Activated T-cell treated with anti-CD3 and anti-CD28 coated beads, Interleukin-2, amount 50 U/mL, for 24 hours (primary cell): ENCODE results near the gene DDAH2.

Experiments used
- DNase-seq: peaks from one replicate; pipeline ENCODE4 v3.0.0-alpha.2; 2020
- H3K27ac Mint-ChIP-seq: 2 replicates; pipeline ENCODE4 v1.8.0; 2020; ENCODE audit warnings: mild to moderate bottlenecking, mixed read lengths
- H3K27me3 Mint-ChIP-seq: 2 replicates; pipeline ENCODE4 v1.8.0; 2020; ENCODE audit warnings: mixed read lengths
- H3K36me3 Mint-ChIP-seq: 2 replicates; pipeline ENCODE4 v1.8.0; 2020; ENCODE audit warnings: low read depth, mixed read lengths
- H3K4me1 Mint-ChIP-seq: 2 replicates; pipeline ENCODE4 v1.8.0; 2020; ENCODE audit warnings: low read depth, mixed read lengths
- H3K4me3 Mint-ChIP-seq: 2 replicates; pipeline ENCODE4 v1.8.0; 2020; ENCODE audit warnings: mild to moderate bottlenecking, moderate library complexity, mixed read lengths
- H3K9me3 Mint-ChIP-seq: 2 replicates; pipeline ENCODE4 v1.8.0; 2020; ENCODE audit warnings: mixed read lengths

Gene DDAH2

GRCh38 chr6:31702405-31702818 lies 26.7 kb downstream of the DDAH2 start:
- H3K27ac Mint-ChIP-seq, result peak overlapping the region; percentile 98
- H3K27me3 Mint-ChIP-seq, result no peaks in the 10 kb centered on the region
- H3K9me3 Mint-ChIP-seq, result no peaks in the 10 kb centered on the region
- H3K4me1 Mint-ChIP-seq, result peaks cover 40% of the 10 kb centered on the region
- peaks cover 42% of the 10 kb centered on the region for H3K36me3 Mint-ChIP-seq
- DNase-seq, result no peak
- H3K4me3 Mint-ChIP-seq, result peak overlapping the region; percentile 98

DNA sequence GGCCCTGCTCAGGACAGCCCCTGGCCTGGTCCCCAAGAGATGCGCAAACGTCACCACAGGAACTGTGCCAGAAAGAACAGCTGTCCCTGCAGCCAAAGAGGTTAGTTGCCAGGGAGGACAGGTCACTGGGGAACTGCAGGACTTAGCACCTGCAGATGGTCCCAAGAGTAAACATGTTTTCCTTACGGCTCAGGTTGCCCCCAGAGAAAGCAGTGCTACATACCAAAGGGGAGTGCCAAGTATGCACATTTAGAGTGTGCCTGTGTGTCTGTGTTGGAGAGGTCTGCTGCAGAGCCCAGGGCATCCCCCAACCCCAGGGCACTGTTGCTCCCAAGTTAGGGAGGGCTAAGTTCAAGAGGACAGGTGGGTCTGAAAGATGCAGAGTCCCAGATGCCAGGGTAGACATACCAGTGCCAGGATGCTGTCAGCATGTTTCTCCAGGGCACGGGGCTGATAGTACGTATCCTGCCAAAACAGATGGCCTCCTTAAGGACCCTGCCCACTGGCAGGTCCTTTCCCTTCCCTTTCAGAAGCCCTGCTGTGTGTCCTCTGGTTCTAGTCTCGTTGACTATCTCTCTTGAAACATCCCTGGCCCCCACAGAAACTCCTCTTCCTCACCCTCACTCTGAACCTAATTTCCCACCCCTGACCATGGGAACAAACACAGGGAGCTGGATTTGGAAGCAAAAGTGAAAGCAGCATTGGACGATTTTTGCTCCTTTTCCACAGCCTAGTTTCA lies 27.3 kb downstream of the DDAH2 start:
- peaks cover 48% of the 10 kb centered on the region for H3K36me3 Mint-ChIP-seq
- H3K4me1 Mint-ChIP-seq, result peaks cover 42% of the 10 kb centered on the region
- no peaks in the 10 kb centered on the region for H3K27me3 Mint-ChIP-seq

GRCh38 chr6:31700740-31701401 lies 28.2 kb downstream of the DDAH2 start:
- H3K4me1 Mint-ChIP-seq, result peaks cover 42% of the 10 kb centered on the region
- no peaks in the 10 kb centered on the region for H3K27me3 Mint-ChIP-seq
- H3K27ac Mint-ChIP-seq, result peak overlapping the region; percentile 62
- peak overlapping the region; percentile 98 for H3K4me3 Mint-ChIP-seq
- no peak for DNase-seq
- H3K36me3 Mint-ChIP-seq, result peaks cover 58% of the 10 kb centered on the region
- H3K9me3 Mint-ChIP-seq, result no peaks in the 10 kb centered on the region

More for the DNA sequence above, 27.3 kb downstream of the DDAH2 start:
- no peak for DNase-seq
- peak overlapping the region; percentile 98 for H3K4me3 Mint-ChIP-seq
- H3K27ac Mint-ChIP-seq, result peak overlapping the region; percentile 98
- no peaks in the 10 kb centered on the region for H3K9me3 Mint-ChIP-seq

DNA sequence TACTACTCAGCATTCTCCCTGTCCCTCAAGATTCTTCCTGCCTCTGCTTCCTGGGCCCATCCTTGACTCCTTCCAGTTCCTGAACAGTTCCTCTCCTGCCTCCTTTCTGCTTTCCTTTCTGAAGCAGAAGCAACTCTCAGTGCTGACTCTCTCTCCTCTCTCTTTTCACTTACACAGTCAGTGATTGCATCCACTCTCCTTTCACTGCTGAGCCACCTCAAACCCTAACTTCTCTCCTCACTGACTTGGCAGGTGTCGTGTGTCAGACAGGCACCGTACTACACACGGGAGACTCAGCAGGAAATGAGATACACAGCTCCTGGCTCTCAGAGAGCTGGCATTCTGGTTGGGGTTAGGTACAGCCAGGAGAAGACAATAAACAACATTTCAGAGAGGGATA lies 31.5 kb downstream of the DDAH2 start:
- no peak overlapping the region for H3K4me3 Mint-ChIP-seq
- no peaks in the 10 kb centered on the region for H3K9me3 Mint-ChIP-seq
- peaks cover 84% of the 10 kb centered on the region for H3K36me3 Mint-ChIP-seq
- H3K27me3 Mint-ChIP-seq, result no peaks in the 10 kb centered on the region
- no peak for DNase-seq
- H3K4me1 Mint-ChIP-seq, result peaks cover 35% of the 10 kb centered on the region
- peak overlapping the region; percentile 83 for H3K27ac Mint-ChIP-seq

DNA sequence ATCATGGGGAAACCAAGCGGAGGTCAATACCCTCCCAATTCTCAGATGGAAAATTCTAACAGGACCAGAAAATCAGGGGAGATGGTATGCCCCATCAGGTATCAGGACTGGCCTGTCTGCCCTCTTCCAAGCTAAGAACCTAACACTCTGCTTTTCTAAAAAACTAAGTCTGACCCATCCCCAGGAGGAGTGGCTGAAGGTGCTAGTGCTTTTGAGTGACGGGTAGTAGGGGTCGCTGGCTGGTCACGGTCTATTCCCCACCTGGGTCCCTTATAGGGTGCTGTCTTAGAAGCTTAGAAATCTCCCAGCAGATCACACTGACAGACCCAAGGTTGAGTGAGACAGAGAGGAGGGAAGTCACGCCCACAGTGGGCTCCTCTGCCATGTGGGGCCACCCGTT lies 35.6 kb downstream of the DDAH2 start:
- Mint-ChIP-seq H3K4me3 (no peak overlapping the region), H3K36me3 (peaks cover 90% of the 10 kb centered on the region), H3K27ac (no peak overlapping the region), H3K27me3 (no peaks in the 10 kb centered on the region), H3K4me1 (peaks cover 19% of the 10 kb centered on the region), H3K9me3 (no peaks in the 10 kb centered on the region)
- no peak for DNase-seq

GRCh38 chr6:31692886-31693285 lies 36.2 kb downstream of the DDAH2 start:
- H3K36me3 Mint-ChIP-seq, result peaks cover 94% of the 10 kb centered on the region
- H3K4me3 Mint-ChIP-seq, result no peak overlapping the region
- H3K27me3 Mint-ChIP-seq, result no peaks in the 10 kb centered on the region
- no peak for DNase-seq
- H3K4me1 Mint-ChIP-seq, result peaks cover 17% of the 10 kb centered on the region
- no peaks in the 10 kb centered on the region for H3K9me3 Mint-ChIP-seq
- peak overlapping the region; percentile 40 for H3K27ac Mint-ChIP-seq

- Mint-ChIP-seq H3K9me3 (no peaks in the 10 kb centered on the region), H3K36me3 (peaks cover 94% of the 10 kb centered on the region), H3K4me1 (peaks cover 11% of the 10 kb centered on the region), H3K27me3 (no peaks in the 10 kb centered on the region), H3K4me3 (no peak overlapping the region), H3K27ac (no peak overlapping the region)
- no peak for DNase-seq
Observed at GRCh38 chr6:31692353-31692752, 36.7 kb downstream of the DDAH2 start.

- no peaks in the 10 kb centered on the region for H3K9me3 Mint-ChIP-seq
- H3K36me3 Mint-ChIP-seq, result peaks cover 93% of the 10 kb centered on the region
Observed at GRCh38 chr6:31691564-31692108, 37.5 kb downstream of the DDAH2 start.

GRCh38 chr6:31691078-31691463 lies 38.0 kb downstream of the DDAH2 start:
- Mint-ChIP-seq H3K4me1 (peaks cover 9% of the 10 kb centered on the region), H3K27ac (peak overlapping the region; percentile 70), H3K27me3 (no peaks in the 10 kb centered on the region), H3K36me3 (peaks cover 93% of the 10 kb centered on the region), H3K4me3 (no peak overlapping the region), H3K9me3 (no peaks in the 10 kb centered on the region)
- no peak for DNase-seq

More at GRCh38 chr6:31691564-31692108, 37.5 kb downstream of the DDAH2 start:
- peak overlapping the region; percentile 44 for H3K27ac Mint-ChIP-seq
- no peak overlapping the region for H3K4me3 Mint-ChIP-seq
- peaks cover 9% of the 10 kb centered on the region for H3K4me1 Mint-ChIP-seq
- H3K27me3 Mint-ChIP-seq, result no peaks in the 10 kb centered on the region
- no peak for DNase-seq

GRCh38 chr6:31690231-31691077 lies 38.6 kb downstream of the DDAH2 start:
- no peaks in the 10 kb centered on the region for H3K9me3 Mint-ChIP-seq
- no peak overlapping the region for H3K4me3 Mint-ChIP-seq
- peaks cover 93% of the 10 kb centered on the region for H3K36me3 Mint-ChIP-seq
- peaks cover 9% of the 10 kb centered on the region for H3K4me1 Mint-ChIP-seq
- H3K27me3 Mint-ChIP-seq, result no peaks in the 10 kb centered on the region
- H3K27ac Mint-ChIP-seq, result peak overlapping the region; percentile 73
- DNase-seq, result no peak

DNA sequence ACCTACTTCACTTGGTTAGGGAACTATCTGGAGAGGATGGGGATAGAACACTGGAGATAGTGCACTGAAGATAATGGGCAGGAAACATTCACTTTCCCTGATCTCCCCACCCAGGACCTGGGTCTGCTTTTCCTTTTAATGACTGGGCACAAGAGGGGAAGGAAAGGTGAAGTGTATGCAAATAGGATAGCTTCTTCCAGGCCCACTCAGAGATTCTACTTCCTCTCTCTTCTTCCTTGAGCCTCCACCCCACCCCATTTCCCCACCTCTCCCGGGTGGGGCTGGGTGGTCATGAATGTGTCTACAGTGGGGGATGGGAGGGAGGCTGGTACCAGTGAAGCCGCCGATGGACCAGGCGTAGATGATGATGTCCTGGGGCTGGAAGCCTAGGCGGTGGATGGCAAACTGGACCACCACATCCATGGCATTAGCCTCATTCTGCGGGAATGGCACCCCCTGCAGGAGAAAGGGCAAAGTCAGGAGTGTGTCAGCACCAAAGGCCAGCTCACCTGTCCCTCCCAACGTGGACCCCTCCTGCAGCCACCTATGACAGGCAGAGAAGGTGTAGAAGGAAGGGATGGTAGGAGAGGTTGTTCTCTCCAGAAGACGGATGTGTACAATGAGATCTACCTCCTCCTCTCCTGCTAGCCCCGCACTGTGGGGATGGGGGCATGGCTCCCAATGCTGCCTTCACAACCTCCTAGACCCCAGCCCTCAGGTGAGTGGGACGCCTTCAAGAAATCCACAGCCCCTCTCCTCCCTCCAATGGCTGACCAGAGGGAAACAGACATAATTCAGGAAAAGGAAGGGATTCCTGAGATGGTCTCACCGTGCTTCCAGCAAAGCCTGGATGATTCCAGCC lies 39.6 kb downstream of the DDAH2 start:
- DNase-seq, result no peak
- H3K4me1 Mint-ChIP-seq, result peaks cover 9% of the 10 kb centered on the region
- H3K27me3 Mint-ChIP-seq, result no peaks in the 10 kb centered on the region
- no peaks in the 10 kb centered on the region for H3K9me3 Mint-ChIP-seq
- H3K36me3 Mint-ChIP-seq, result peaks cover 90% of the 10 kb centered on the region
- H3K27ac Mint-ChIP-seq, result peak overlapping the region; percentile 73
- no peak overlapping the region for H3K4me3 Mint-ChIP-seq

DNA sequence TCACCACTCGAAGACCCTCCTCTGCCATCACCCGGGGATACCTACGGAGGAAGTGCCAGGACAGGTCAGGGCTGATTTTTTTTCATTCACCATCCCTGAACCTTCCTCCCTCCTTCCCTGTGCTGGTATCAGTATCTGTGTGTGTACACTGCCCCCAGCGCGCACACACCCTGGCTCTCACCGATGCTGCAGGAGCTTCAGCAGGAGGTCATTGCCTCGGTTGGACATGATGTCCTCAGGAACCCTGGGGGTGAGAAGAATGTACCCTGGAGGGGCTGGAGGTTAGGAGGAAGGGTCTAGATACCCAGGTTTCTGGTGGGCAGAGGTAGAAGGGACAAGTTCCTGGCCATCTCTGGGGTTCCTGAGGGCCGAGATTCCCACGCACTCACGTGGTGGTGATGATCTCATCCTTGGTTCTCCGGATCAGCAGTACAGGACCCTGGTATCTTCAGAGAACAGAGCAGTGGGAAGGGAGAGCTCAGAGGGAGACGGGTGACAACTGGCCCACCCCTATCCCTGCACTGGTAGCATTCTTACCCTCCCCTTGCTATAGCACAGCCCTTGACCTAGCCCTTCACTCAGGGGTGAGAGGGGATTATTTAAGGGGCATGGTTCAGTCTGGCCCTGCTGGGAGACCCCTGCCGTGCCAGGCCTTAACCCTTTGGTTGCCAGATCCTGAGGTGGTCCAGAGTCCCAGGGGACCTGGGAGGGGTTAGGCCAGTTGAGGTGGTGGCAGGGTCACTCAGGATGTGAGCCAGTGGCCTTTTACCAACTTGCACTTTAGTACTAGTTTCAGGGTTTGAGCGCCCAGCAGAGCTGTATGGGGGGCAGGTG lies 41.0 kb downstream of the DDAH2 start:
- H3K36me3 Mint-ChIP-seq, result peaks cover 81% of the 10 kb centered on the region
- no peak overlapping the region for H3K4me3 Mint-ChIP-seq
- no peak for DNase-seq
- peaks cover 9% of the 10 kb centered on the region for H3K4me1 Mint-ChIP-seq
- no peaks in the 10 kb centered on the region for H3K9me3 Mint-ChIP-seq
- H3K27me3 Mint-ChIP-seq, result no peaks in the 10 kb centered on the region
- H3K27ac Mint-ChIP-seq, result peak overlapping the region; percentile 44

GRCh38 chr6:31687321-31687720 lies 41.8 kb downstream of the DDAH2 start:
- DNase-seq, result no peak
- H3K36me3 Mint-ChIP-seq, result peaks cover 75% of the 10 kb centered on the region
- H3K4me1 Mint-ChIP-seq, result peaks cover 9% of the 10 kb centered on the region
- no peaks in the 10 kb centered on the region for H3K27me3 Mint-ChIP-seq
- no peaks in the 10 kb centered on the region for H3K9me3 Mint-ChIP-seq
- no peak overlapping the region for H3K27ac Mint-ChIP-seq
- no peak overlapping the region for H3K4me3 Mint-ChIP-seq
